RWPE2 (cell line): Measurements from ENCODE around the gene SIGLEC1.

ENCODE experiments used
- ATAC-seq: fragments of 200-7000 bp; cut with Tn5 transposase; 3 replicates; pipeline ENCODE4 v1.9.1; 2021; ENCODE audit warnings: low read depth
- DNase-seq: peaks from one replicate; pipeline ENCODE4 v3.0.0-alpha.2; 2020; ENCODE audit warnings: low spot score
- H3K27ac ChIP-seq: fragments of 450-650 bp; 2 replicates; pipeline ENCODE4 v1.5.1; 2017; ENCODE audit warnings: mild to moderate bottlenecking; ENCODE audit not compliant: poor library complexity, severe bottlenecking
- H3K27me3 ChIP-seq: fragments of 250-450 bp; sonication (Bioruptor Pico); 2 replicates; pipeline ENCODE4 v1.5.1; 2021; ENCODE audit warnings: mild to moderate bottlenecking, moderate library complexity; ENCODE audit not compliant: insufficient read depth, poor library complexity, severe bottlenecking
- H3K36me3 ChIP-seq: fragments of 250-450 bp; sonication (Bioruptor Pico); 2 replicates; pipeline ENCODE4 v1.5.1; 2020; ENCODE audit warnings: low read depth, mild to moderate bottlenecking, moderate library complexity
- H3K4me1 ChIP-seq: fragments of 250-450 bp; sonication (Bioruptor Pico); 2 replicates; pipeline ENCODE4 v1.5.1; 2021; ENCODE audit warnings: mild to moderate bottlenecking, moderate library complexity; ENCODE audit not compliant: insufficient read depth, poor library complexity, severe bottlenecking
- H3K4me3 ChIP-seq: fragments of 250-450 bp; sonication (Bioruptor Pico); 2 replicates; pipeline ENCODE4 v1.5.1; 2021; ENCODE audit warnings: mild to moderate bottlenecking, moderate library complexity; ENCODE audit not compliant: severe bottlenecking
- H3K9me3 ChIP-seq: fragments of 250-450 bp; sonication (Bioruptor Pico); 2 replicates; pipeline ENCODE4 v1.5.1; 2021; ENCODE audit warnings: mild to moderate bottlenecking, moderate library complexity; ENCODE audit not compliant: severe bottlenecking
- TF ChIP-seq, protein P1 (sequence below): fragments of 450-650 bp; IDR thresholded peaks from one replicate; pipeline ENCODE4 v1.5.1; 2017; ENCODE audit warnings: mild to moderate bottlenecking, moderate library complexity; ENCODE audit not compliant: poor library complexity, severe bottlenecking

Gene SIGLEC1

DNA sequence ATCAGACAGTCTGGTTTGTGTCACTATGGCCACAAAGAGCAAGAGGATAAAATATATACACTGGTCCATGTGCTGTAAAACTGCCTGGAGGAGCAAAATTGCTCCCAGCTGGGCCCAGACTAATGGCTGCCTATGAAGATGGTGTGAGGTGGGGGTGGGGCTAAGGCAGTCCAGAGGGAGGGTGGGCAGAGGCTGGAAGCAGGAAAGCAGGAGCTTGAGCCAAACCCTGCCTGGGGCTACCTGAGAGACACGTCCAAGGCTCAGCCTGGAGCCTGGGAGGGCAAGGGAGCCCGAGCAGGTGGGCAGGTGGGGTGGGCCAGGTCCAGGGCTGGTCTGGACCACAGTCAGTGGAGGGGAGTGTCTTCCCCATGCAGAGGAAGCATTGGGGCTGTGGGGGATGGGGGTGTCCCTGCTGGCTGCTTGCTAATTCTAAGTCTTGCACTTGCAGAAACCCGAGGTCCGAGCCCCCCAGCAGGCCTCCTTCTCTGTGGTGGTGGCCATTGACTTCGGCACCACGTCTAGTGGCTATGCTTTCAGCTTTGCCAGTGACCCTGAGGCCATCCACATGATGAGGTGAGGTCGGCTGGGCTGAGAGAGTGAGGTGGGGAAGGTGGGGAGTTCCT lies 29.5 kb upstream of the SIGLEC1 start:
- Histone ChIP-seq H3K4me3 (no peak overlapping the region), H3K36me3 (no peaks in the 10 kb centered on the region), H3K27me3 (no peaks in the 10 kb centered on the region), H3K4me1 (no peaks in the 10 kb centered on the region), H3K27ac (no peak overlapping the region), H3K9me3 (no peaks in the 10 kb centered on the region)
- TF ChIP-seq, protein P1, sequence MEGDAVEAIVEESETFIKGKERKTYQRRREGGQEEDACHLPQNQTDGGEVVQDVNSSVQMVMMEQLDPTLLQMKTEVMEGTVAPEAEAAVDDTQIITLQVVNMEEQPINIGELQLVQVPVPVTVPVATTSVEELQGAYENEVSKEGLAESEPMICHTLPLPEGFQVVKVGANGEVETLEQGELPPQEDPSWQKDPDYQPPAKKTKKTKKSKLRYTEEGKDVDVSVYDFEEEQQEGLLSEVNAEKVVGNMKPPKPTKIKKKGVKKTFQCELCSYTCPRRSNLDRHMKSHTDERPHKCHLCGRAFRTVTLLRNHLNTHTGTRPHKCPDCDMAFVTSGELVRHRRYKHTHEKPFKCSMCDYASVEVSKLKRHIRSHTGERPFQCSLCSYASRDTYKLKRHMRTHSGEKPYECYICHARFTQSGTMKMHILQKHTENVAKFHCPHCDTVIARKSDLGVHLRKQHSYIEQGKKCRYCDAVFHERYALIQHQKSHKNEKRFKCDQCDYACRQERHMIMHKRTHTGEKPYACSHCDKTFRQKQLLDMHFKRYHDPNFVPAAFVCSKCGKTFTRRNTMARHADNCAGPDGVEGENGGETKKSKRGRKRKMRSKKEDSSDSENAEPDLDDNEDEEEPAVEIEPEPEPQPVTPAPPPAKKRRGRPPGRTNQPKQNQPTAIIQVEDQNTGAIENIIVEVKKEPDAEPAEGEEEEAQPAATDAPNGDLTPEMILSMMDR = no peak
- ATAC-seq = no peak
- DNase-seq = peak; percentile 56

DNA sequence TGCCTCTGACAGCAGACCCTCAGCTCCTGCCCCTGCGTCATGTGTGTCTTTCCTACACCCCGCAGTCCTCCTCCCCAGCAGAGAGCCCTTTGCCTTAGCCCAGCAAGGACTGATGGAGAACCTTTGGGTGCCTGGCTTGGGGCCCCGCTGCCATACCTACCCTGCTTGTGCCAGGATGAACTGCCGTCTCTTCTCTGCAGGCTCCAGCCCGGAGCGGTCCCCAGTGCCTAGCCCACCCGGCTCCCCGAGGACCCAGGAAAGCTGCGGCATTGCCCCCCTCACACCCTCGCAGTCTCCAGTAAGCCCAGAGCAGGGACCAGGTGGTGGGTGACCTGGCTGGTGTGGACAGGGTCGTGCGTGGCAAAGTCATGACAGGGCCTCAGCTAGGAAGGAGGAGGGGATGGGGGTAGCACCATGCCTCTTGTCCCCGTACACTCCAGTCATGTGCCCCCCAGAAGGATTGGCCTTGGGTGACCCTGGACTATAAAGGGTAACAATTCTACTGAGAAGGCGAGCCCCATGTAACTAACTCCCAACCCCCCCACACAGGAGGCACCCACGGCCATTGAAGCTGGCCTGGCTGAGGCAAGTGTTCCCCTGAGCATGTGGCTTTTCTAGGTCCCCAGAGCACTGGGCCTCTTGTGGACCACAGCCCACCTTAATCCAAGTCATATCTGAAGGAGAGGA lies 28.4 kb upstream of the SIGLEC1 start:
- H3K9me3 ChIP-seq = no peaks in the 10 kb centered on the region
- DNase-seq = no peak
- TF ChIP-seq, protein P1 = no peak

GRCh38 chr20:3739926-3740451 lies 27.6 kb upstream of the SIGLEC1 start:
- ATAC-seq (no peak), DNase-seq (no peak)
- H3K4me1 ChIP-seq = no peaks in the 10 kb centered on the region
- no peaks in the 10 kb centered on the region for H3K36me3 ChIP-seq
- H3K9me3 ChIP-seq = no peaks in the 10 kb centered on the region
- no peak overlapping the region for H3K4me3 ChIP-seq
- TF ChIP-seq, protein P1 = no peak
- no peak overlapping the region for H3K27ac ChIP-seq
- no peaks in the 10 kb centered on the region for H3K27me3 ChIP-seq

More for the DNA sequence above, 28.4 kb upstream of the SIGLEC1 start:
- no peak for ATAC-seq
- Histone ChIP-seq H3K4me1 (no peaks in the 10 kb centered on the region), H3K4me3 (no peak overlapping the region), H3K27ac (no peak overlapping the region), H3K36me3 (no peaks in the 10 kb centered on the region), H3K27me3 (no peaks in the 10 kb centered on the region)

DNA sequence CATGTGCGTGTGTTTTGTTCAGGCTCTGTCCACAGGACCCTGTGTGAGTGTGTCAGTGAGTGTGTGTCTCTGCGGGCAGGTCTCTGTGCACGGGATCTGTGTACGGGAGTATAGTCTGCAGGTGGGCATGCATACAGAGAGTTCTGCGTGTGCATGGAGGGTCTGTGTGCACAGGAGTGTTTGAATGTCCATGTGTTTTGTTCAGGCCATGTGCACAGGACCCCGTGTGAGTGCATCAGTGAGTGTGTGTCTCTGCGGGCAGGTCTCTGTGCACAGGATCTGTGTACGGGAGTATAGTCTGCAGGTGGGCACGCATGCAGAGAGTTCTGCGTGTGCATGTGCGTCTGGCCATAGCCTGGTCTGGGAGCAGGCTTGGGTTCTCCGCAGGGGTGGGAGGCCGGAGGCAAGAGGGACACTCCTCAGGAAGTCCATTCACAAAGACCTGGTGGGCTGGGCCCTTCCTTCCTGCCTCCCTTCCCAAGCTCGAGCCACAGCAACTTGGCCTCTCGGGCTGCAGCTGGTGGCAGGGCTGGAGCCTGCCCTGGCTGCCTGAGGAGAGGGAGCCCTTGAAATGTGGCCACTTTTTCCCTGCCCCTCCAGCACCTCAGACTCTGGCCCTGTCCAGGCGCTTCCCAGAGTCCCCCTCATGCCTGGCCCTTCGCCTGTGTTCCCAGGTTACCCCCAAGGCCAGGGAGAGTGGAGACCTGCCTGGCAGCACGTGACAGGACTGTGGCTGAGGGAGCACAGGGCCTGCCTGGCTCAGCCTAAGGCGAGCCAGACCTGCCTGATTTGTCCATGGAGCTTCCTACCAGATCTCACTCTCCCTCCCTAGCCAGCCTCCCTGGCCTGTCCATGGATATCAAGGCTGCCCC lies 26.9 kb upstream of the SIGLEC1 start:
- no peaks in the 10 kb centered on the region for H3K27me3 ChIP-seq
- no peaks in the 10 kb centered on the region for H3K36me3 ChIP-seq
- no peak overlapping the region for H3K27ac ChIP-seq
- no peaks in the 10 kb centered on the region for H3K4me1 ChIP-seq
- TF ChIP-seq, protein P1 = no peak
- no peak for DNase-seq
- no peak overlapping the region for H3K4me3 ChIP-seq
- no peaks in the 10 kb centered on the region for H3K9me3 ChIP-seq
- ATAC-seq = peak; percentile 19; the same call in 2 of the 3 replicates
